COLO668 (cell line): ENCODE measurements around the gene MAPRE3.
"Not testable (repeated sequence)": the region's sequence is repeated elsewhere in the genome, so short reads cannot be mapped to it uniquely, and the experiment has no call there.

Source experiments
- DNase-seq: peaks from one replicate; lab custom pipeline; 2025; ENCODE audit not compliant: unreplicated experiment; lab: John Stamatoyannopoulos, UW

The MAPRE3 gene

DNA sequence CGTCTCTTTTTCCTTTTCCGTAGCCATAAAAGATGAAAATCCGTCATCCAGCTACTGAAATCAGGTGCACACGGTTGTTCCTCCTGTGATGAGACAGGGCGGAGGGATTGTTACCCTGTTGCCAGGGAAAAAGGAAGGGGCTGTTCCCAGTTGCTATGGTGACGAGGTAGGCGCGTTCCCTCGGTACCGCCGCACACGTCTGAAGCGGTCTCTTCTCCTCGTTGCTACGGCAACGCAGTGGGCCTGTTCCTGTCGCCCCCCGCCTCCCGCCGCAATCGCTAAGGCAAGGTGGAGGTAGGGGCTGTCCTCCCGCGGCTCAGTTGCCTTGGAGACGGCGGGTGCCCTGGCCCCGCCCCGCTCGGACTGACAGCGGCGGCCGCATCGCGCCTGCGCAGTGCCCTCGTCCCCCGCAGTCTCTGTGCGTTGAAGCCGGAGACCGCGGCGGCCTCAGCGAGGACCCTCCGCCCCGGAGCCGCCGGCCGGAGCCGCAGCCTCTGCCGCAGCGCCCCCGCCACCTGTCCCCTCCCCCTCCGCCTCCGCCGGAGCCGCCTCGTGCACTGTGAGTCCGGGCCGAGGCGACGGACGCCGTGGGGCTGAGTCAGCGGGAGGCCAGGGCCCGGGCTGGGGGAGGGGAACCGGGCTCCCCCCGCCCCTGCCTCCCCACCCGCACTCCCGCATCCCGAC lies at the start of gene MAPRE3:
TSS of gene MAPRE3 (plus strand) at position 394 of the 684 bp plus-strand sequence. CDS start 51,582 bp downstream, outside the sequence.
- DNase-seq = peak; percentile 86

DNA sequence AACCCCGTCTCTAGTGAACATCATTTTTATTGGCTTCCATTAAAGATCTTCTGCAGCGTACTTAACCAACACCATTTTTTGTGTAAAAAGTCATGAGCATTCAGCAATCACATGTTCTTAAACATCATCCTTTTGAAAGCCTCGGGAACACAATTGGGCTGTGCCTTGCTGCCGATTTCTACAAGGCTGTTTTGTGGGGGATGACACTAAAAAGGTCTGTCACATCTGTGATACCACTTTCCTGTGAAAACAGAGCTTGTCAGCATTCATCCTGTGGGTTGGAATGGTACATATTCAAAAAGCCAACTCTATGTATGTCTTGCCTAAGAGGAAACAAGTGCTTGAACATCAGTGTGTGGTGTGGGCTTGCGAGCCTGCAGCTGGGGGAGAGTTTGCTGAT lies 49.1 kb upstream of the MAPRE3 start:
- DNase-seq = no peak

DNA sequence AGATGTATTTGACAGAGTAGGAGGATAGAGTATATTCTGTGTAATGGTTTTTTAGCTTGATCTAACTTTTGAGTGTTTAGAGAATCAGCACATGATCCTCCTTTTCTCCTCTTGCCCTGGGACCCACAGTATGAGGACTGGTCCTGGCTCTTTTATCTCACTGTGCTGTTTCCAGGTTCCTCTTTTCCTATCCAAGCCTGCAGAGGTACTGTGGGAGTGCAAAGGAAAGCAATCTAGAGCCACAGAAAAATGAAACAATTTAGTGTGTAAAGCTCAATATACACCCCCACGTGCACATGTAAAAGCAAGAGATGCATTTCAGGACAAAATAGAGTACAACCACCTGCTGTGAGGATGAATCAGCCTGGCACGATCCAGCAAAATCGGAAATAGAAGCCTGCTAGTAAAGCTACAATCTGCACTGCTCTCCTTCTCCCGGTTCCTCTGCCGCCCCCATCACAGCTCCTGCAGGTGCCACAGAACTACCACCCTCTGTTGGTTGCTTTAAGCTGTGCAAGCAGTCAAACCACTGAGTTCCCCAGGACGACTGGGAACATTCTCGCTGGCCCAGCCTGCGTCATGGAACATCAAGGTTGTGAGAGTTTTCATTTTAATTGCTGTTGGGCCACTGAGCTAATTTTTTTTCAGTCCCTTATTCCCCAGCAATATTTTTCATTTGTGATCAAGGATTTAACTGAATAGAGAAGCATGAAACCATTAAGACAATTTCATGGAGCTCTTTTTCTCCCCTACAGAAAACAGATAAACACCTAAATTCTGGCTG lies 47.8 kb upstream of the MAPRE3 start:
- DNase-seq = peak; percentile 41

DNA sequence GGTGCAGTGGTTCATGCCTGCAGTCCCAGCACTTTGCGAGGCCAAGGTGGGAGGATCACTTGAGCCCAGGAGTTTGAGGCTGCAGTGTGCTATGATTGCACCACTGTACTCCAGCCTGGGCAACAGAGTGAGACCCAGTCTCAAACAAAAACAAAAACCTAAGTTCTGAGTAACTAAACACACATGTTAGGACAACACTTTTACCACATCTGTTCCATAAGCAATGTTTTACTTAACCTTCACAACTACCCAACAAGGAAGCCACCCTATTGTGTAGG lies 47.3 kb upstream of the MAPRE3 start:
- DNase-seq = not testable (repeated sequence)

DNA sequence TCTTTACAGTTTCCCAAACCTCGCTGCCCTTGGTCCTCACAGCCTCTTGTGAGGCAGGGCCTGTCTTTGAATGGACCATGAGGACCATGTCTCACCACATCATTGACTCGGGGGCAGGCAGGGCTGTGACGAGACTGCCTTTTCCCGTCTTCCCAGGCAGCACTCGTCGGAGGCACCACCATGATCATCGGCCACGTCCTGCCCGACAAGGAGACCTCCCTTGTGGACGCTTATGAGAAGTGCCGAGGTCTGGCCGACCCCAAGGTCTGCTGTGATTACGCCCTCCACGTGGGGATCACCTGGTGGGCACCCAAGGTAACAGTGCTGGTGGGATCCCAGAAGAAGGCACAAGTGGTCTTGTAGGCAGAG lies 45.7 kb upstream of the MAPRE3 start:
- no peak for DNase-seq

DNA sequence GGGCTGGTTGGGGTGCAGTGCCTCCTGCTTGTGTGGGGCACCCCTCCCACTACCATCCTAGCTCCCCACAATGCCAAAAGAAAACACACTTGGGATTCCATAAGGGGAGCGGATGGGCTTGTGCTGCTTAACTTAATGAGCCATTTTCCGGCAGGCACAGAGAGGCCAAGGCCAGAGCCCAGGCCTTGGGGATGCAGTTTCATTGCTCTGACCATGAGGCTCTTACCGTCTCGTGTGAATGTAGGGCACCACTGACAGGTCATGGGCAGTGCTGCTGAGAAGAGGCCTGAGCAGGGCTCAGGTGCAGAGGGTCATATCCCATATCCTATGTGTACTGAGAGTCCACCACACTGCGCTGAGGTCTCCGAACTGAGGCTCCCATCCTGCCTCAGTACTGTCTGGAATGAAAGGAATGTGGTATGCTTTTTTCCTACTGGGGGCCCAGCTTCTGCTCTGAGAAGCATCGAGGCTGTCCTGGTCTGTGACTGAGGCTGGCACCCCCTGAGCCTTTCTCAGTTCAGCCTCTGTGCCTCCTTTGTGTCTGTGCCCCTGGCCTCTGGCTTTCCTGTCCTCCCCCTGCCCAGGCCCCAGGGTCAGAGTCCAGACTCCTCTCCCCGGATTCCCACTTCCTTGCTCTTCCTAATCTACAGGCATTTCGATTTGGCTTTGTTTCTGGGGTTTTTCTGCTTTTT lies 45.2 kb upstream of the MAPRE3 start:
- no peak for DNase-seq

DNA sequence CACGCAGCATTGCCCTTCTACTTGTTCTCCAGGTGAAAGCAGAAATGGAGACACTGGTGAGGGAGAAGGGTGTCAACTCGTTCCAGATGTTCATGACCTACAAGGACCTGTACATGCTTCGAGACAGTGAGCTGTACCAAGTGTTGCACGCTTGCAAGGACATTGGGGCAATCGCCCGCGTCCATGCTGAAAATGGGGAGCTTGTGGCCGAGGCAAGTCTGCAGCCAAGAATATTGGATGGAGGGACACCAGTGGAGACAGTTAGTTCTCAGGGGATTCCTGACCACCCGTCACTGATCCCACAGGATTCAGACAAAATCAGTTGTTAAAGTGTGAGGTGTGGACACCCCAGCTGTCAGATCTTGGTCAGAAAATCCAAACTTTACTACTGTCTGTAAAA lies 43.2 kb upstream of the MAPRE3 start:
- DNase-seq = no peak

DNA sequence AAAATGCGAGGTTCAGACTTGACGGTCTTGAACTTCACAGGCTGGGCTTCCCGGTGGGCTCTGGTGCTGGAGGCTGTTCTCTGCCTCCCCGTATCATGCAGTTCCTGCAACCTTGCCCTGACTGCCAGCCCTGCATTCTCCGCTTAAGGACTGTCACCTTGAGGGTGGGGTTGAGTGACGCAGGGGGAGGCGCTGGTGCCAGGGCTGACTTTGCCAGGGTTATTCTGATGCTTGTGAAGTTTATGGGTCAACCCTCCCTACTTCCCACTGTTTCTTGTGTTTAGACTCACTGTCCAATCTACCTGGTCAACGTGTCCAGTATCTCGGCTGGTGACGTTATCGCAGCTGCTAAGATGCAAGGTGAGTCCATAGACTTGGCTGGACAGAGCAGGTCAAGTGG lies 37.5 kb upstream of the MAPRE3 start:
- DNase-seq = no peak

DNA sequence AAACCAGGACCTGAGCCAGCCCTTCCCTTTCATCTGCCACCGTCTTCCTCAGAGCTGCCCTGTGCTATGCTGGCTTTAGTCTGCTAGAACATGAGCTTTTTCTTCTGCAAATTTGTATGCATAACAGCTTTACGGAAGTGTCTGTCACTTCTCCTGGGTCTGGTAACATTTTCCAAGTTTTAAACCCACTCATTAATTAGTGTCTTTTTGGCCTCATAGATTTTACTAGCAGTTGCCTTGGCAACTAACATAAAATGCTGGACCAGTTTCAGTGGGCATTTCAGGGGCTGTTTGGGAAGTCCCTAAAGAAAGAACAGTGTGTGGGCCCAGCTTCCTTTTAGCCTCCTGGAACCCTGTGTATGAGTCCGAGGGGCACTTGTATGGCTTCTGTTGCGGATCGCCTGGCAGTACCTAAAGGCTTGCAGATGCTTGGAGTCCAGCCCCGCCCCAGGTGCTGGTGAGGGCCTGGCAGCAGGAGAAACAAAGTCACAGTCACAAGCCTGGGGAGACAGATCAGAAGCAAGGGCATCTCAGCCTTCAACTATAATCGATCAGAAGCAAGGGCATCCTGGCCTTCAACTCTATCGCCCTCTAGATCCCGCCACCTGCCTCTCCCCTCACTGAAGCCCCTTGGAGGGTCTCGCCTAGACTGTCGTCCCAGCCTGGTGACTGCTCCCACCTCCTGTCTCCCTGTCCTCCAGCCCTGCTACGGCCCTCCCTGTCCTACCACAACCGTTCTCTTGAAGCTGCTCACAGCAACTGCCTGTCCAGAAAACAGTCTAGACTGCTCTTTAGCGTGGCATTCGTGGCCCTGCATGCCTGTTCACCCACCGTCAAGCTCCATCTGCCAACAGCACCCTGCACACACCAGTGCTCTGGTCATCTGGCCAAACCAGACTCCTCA lies 36.8 kb upstream of the MAPRE3 start:
- DNase-seq = no peak

DNA sequence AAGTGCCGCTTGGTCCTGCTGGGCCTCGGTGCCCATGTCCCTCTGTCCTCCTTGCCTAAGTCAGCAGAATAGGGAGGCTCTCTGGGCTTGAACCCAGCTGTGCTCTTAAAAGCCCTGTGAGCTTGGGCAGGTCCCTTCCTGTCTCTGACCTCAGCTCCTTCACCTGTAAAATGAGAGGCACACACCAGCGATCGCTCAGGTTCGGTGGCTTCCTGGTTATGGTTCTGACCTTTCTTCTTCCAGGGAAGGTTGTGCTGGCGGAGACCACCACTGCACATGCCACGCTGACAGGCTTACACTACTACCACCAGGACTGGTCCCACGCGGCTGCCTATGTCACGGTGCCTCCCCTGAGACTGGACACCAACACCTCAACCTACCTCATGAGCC lies 36.1 kb upstream of the MAPRE3 start:
- no peak for DNase-seq

DNA sequence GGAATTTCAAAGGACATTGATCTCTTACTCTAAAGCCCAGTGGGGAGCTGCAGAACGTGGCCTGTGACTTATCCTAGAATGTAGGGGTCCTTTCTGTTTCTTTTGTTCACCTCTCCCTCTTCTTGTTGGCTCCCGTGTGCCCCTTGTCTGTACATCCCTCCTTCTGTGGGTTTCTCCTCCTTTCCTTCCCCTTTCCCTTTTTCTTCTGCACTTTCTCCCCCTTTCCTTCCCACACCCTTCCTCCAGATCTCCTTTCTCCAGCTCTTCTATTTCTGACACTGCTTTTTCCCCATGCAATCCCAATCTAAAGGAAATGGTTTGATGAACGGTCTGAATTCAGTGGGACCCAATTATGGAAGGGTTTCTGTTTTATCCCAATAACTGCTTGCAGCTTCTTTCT lies 35.5 kb upstream of the MAPRE3 start:
- no peak for DNase-seq

DNA sequence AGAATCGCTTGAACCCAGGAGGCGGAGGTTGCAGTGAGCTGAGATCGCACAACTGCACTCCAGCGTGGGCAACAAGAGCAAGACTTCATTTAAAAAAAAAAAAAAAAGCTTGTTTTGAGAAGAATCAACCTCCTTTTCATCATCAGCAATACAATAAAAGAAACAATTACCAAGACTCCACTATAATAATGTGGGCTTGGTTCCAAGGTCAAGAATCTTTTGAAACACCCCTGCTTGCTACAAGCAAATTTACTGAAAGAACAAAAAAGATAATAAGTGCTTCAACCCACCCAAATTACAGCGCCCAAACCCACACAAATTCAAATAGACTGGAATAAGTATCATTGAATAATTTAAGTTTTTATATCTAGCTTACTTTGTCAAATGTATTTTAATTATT lies 33.6 kb upstream of the MAPRE3 start:
- no peak for DNase-seq

DNA sequence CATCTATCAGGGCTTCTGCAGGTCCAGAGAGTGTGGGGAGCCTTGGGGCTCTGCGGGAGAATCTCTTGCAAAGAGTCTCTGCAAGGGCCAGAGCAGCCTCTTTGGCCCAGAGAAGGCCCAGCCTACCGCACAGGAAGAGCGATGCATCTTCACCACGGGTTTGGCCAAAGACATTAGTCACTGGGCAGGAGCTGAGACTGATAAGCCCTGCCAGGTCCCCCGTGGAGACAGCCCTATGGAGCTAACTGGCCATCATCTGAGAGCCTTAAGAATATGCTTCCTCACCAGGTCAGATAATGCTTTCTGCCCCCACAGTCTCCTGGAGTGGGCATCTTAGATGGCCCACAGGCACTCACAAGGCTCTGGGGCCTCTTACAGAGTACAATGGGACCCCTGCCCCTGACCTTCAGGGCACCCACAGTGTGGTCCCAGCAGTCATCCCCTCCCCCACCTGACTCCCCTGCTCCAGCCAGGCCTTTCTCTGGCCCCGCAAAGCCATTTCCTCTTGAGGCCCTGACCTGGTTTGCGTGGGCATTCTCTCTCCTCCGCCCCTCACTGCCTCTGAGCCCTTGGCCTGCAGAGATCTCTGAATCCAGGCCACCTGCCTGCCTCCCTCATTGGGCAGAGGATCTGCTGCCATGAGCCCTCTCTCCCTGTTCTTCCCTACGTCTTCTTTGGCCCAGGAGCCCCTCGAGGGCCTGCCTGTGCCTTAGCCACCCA lies 31.9 kb upstream of the MAPRE3 start:
- DNase-seq = no peak

DNA sequence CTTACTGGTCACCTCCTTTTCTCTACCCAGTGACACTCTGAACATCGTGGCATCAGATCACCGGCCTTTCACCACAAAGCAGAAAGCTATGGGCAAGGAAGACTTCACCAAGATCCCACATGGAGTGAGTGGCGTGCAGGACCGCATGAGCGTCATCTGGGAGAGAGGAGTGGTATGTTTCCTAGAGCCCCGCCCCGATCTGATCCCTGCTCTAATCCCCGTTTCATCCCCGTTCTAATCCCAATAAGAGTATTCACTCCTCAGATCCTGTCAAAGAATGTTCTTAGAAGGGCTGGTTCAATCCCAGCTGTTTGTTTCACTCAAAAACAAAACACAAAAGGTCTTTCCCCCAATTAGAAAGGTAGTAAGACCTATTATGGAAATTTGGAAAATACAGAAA lies 30.4 kb upstream of the MAPRE3 start:
- no peak for DNase-seq

DNA sequence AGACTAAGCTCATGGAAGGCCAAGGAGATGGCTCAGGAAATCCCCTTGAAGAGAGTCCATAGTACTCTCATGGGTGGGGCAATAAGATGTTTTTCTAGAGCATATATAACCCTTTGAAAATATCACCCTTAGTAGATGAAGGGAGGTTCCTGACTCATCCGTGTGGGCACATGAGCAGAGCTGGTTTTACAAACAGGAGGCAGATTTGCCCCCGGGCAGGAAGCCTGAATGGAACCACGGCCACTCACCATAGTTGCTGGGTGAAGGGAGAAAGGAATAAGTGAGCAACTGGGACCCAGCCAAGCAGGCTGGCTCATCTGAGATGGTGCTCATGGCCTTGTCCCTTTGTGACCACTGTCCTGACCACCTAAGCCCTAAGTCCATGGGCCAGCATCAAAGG lies 29.0 kb upstream of the MAPRE3 start:
- DNase-seq = no peak

DNA sequence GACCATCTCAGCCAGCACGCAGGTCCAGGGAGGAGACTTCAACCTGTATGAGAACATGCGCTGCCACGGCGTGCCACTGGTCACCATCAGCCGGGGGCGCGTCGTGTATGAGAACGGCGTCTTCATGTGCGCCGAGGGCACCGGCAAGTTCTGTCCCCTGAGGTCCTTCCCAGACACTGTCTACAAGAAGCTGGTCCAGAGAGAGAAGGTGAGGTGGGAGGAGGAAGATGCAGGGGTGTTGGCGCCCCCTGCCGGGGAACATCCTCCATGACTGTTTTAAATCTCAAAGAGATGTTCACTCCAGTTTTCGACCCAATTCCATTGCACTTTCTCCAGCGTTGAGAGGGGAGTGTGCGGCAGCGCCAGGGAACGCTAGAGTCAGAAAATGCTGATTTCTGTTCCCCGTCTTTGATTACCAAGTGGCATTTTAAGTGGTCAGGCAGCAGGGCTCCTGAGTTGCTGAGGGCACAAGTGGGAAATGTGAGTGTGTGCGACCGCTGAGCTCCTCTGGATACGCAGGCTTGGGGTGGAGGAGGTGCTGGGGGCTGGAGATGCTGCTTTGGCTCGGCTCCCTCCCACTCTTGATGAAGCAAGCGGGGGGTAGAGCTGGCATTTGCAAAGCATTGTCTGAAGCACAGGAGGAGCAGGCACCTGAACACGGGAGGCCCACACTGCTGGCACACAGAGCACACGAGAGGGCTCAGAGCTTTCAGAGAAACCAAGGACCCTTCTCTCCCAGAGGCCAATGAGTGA lies 27.7 kb upstream of the MAPRE3 start:
- DNase-seq = peak; percentile 45

DNA sequence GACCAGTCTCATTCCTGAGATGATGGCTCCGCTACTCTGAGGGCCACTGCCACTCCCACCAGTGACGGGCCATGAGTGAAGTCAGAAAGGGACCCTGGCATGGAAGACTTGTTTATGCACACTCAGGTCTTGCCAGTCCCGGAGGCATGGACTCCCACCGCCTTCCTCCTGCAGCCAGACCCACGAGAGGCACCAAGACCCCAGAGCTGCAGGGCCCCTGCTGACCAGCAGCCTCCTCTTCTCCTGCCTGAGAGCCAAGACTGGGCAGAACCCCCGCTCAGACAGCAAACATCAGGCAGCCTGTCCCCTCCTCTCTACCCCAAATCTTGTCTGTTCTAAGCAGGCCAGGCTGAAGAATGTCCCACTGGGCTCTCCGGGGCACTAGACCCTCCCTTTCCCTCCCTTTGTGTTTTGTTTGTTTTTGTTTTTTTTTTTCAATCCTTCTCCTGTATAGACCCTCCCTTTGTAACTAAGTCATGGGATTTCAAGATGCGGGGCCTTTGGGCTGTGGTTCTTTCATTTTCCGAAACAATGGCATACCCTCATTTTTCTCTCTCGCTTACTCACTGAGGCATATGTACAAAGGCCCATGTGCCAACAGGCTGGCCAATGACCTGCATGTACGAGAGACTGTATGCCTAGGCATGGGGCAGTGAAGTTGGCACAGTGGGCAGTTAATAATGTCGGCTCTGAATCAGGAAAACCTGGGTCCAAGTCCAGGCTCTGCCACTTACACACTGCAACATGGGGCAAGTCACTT lies 24.3 kb upstream of the MAPRE3 start:
- DNase-seq = no peak

DNA sequence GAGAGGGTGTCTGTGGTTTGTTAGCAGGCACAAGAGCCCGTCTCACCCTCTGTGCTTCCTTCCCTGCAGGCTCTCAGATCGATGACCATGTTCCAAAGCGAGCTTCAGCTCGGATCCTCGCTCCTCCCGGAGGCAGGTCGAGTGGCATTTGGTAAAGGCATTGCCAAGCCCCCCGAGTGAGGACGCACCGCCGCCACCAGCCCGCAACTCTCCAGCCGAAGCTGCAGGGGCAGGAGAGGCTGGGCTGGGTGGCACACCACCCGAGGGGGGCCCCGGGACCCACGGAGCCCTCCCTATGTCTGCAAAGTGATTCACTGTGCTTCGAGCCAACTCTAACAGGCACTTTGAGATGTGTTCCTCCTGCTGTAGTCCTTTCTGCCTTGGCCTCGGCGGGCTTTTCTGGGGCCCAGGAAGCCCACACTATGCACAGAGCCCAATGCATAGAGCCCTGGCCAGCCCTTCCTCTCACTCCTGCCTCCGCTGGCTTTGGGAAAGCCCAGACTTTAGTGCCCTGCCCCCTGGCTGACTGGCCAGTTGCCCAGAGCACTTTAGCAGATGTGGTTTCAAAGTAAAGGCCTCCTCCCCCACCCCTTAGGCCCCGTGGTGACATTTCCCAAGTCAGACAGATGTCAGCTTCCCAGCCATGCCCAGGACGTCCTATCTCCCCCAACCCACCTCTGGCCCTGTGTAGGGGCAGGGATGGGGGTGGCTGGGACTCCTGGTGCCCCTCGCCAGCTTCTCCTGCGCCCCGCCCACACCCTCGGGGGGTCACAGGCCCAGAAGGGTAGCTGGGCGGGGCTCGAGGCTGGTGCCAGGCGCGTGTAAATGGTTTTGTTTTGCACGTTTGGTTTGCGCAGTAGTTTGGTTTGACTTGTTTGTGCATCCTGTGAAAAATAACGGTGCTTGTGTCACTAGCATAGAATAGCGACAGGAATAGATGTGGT lies 23.3 kb upstream of the MAPRE3 start:
- peak; percentile 37 for DNase-seq
